Measurements from ENCODE around the gene SOBP.

- TF ChIP-seq GATA2 (IDR thresholded peaks at IDR 0.05; ENCODE audit: low read depth, low read length) (no peak), GATA3 (IDR thresholded peaks at IDR 0.05; ENCODE audit: low read depth, low read length) (no peak)
Observed at GRCh38 chr6:107625264-107625663, 135.3 kb downstream of the SOBP start.

Data from SH-SY5Y (cell line).